Left ventricle myocardium inferior (tissue), 1 donor: ENCODE results near the gene SPRED2. TPM values are rescaled to one million over a fixed set of nuclear protein-coding genes. Genes with fewer than 3 reads are reported as not detected.

Source experiments
- DNase-seq: peaks from one replicate; pipeline ENCODE4 v3.0.0-alpha.2; 2020
- H3K27ac ChIP-seq: fragments of 200-600 bp; replicated peaks from 2 replicates; pipeline ENCODE4 v1.8.0; 2021
- H3K27me3 ChIP-seq: fragments of 200-600 bp; 2 replicates; pipeline ENCODE4 v1.8.0; 2021; ENCODE audit warnings: low read depth
- H3K36me3 ChIP-seq: fragments of 200-600 bp; 2 replicates; pipeline ENCODE4 v1.8.0; 2021
- H3K4me1 ChIP-seq: fragments of 200-600 bp; 2 replicates; pipeline ENCODE4 v1.8.0; 2021
- H3K4me3 ChIP-seq: fragments of 200-600 bp; 2 replicates; pipeline ENCODE4 v1.8.0; 2021; ENCODE audit warnings: mild to moderate bottlenecking, moderate library complexity
- H3K9me3 ChIP-seq: fragments of 200-600 bp; replicated peaks from 2 replicates; pipeline ENCODE4 v1.8.0; 2021
- intact Hi-C: fragments of 100-400 bp; cut with micrococcal nuclease; formaldehyde crosslinking; loops from one replicate; pipeline ENCODE4 v1.11.0; 2022
- total RNA-seq: library from RNA; stranded (reverse); fragmentation: NEBNext Ultra II Directional; extraction: Animal tissue kit (Norgen Biotek cat#: 25700); gene quantifications from one replicate; pipeline ENCODE4 v1.2.1, GENCODE V29; 2021
- TF ChIP-seq, protein P1 (sequence below): fragments of 200-600 bp; IDR thresholded peaks from 2 replicates; pipeline ENCODE4 v1.8.0; 2021; ENCODE audit warnings: antibody characterized with exemption, mild to moderate bottlenecking, borderline replicate concordance
- donor health status: DM: no; HTN: yes; CAD: no; lungs with severe emphysema.

SPRED2 gene
- total RNA-seq, 1 donor from 2014 or later = 18.9 TPM

DNA sequence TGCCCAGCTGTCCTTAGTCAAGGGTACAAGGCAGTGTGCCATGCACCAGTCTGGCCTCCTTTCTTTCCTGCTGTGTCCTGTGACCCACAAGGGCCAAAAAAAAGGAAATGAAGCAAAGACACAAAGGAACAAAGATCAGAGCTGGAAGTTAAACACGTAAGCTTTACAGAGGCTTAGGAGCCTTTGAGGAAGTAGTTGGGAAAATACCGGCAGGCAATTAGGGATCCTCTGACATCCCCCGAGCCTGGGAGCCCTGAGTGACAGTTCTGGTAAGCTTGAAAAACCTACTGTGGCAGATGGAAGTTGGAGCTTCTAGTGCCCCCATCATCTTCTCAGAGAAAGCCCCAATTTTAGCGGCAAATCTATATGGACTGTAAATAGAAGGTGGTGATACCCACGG is 78.5 kb downstream of the SPRED2 start:
- Histone ChIP-seq H3K36me3 (no peaks in the 10 kb centered on the region), H3K4me3 (no peak overlapping the region), H3K4me1 (peaks cover 84% of the 10 kb centered on the region), H3K9me3 (no peaks in the 10 kb centered on the region), H3K27me3 (no peaks in the 10 kb centered on the region), H3K27ac (no peak overlapping the region)
- no peak for DNase-seq
- intact Hi-C loops = no loop called here
- TF ChIP-seq, protein P1, sequence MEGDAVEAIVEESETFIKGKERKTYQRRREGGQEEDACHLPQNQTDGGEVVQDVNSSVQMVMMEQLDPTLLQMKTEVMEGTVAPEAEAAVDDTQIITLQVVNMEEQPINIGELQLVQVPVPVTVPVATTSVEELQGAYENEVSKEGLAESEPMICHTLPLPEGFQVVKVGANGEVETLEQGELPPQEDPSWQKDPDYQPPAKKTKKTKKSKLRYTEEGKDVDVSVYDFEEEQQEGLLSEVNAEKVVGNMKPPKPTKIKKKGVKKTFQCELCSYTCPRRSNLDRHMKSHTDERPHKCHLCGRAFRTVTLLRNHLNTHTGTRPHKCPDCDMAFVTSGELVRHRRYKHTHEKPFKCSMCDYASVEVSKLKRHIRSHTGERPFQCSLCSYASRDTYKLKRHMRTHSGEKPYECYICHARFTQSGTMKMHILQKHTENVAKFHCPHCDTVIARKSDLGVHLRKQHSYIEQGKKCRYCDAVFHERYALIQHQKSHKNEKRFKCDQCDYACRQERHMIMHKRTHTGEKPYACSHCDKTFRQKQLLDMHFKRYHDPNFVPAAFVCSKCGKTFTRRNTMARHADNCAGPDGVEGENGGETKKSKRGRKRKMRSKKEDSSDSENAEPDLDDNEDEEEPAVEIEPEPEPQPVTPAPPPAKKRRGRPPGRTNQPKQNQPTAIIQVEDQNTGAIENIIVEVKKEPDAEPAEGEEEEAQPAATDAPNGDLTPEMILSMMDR = no peak

DNA sequence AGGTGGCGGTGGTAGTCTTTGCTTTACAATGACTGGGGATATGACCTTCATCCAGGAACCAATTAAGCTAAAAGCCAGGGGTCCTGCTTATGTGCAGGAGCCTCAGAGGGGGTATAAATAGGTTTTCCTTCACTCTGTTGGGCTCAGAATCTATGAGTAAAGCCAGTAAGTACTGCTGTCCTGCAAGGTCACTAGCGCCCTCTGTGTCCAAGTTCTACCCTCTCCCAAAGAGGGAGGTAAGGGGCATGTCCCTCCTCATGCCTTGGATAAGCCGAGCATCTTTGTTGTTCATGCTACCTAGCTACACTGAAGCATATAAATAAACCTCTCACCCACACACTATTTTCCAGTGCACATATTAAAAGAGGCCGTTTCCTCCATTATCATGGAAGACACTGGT is 79.4 kb downstream of the SPRED2 start:
- Histone ChIP-seq H3K9me3 (no peaks in the 10 kb centered on the region), H3K4me3 (no peak overlapping the region), H3K27ac (no peak overlapping the region), H3K27me3 (no peaks in the 10 kb centered on the region), H3K36me3 (no peaks in the 10 kb centered on the region), H3K4me1 (peaks cover 79% of the 10 kb centered on the region)
- TF ChIP-seq, protein P1 = no peak
- DNase-seq = no peak
- intact Hi-C loops = no loop called here

DNA sequence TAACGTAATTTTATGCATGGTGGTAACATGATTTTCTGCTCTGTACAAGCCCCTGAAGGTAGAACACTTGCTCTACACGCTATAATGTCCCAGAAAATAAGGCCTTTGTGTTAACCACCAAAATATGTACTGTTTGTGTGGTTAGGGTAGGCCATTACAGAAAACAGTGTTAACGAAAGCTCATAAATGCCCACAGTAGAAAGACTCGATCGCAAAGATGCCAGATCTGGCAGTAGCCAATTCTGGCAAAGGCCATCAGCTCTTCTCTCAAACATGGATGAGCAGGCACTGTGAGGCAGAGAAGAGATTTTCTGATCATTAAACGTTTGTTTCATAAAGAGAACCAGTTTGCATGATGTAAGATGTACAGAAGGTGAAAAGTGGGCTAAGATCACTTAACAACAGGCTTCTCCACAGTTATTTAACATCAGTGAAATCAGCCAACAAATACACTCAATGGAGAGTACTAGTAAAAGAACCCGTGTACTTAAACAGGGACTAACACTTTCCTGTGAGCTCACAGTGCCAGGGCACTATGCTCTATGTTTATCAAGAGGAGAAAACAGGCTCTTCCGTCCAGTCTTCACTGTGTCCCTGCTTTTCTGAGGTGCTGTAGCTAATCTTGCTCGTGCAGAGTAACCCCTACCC is 80.3 kb downstream of the SPRED2 start:
- no peaks in the 10 kb centered on the region for H3K27me3 ChIP-seq
- H3K4me3 ChIP-seq = no peak overlapping the region
- no peak for DNase-seq
- no peaks in the 10 kb centered on the region for H3K9me3 ChIP-seq
- TF ChIP-seq, protein P1 = no peak
- no peaks in the 10 kb centered on the region for H3K36me3 ChIP-seq
- intact Hi-C loops = no loop called here
- H3K4me1 ChIP-seq = peaks cover 70% of the 10 kb centered on the region
- H3K27ac ChIP-seq = no peak overlapping the region

DNA sequence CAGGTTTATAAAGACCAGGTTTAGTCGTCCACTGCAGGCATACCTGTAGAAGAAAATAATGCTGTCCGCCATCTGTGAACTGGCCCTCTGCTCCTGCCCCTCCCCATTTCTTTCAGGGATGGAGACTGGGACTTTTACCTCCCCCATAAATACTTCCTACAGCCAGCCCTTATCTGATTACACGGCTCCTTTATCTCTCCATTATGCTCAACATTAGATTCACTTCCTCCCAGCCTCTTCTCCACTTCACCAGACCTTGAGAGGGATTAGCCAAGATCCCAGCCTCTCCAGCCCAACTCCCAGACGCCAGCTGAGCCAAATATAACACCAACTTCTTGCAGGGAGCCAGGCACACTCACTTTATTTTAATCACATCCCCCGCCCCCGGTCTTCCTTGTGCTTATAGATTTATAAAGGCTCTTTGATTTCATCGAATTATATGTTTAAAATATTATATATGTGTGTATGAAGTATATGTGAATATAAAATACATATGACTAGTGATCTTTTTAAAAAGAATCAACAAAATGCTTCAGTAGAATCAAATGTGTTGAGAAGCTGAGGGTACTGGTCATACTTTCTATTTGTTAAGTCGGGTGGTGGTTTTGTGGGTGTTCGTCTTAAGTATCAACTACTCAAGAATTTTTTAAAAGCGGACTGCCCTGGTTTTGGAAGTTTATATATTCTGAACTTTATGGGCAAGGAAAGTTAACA is 81.0 kb downstream of the SPRED2 start:
- TF ChIP-seq, protein P1 = no peak
- intact Hi-C loops = no loop called here
- H3K36me3 ChIP-seq = no peaks in the 10 kb centered on the region
- no peak for DNase-seq
- H3K27ac ChIP-seq = peak overlapping the region; percentile 42
- H3K4me1 ChIP-seq = peaks cover 67% of the 10 kb centered on the region
- no peaks in the 10 kb centered on the region for H3K9me3 ChIP-seq
- H3K4me3 ChIP-seq = no peak overlapping the region
- H3K27me3 ChIP-seq = no peaks in the 10 kb centered on the region

DNA sequence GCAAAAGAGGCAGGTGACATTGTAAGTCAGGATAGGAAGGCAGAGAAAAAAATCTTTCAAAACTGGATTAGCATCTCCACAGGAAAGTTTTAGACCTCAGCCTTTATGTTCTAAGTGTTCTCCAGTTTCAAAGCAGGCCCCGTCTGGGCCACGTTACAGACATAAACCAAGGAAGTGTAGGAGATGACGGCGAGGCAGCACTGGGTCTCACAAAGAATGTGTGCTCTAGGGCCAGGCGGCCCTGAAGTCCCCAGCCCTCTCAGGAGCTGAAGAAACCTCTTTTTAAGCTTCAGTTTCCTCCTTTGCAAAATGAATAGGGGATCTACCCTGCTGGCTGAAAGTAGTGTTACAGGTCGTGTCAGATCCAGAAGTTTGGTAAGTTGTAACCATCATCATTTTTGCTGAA is 81.7 kb downstream of the SPRED2 start:
- H3K36me3 ChIP-seq = no peaks in the 10 kb centered on the region
- H3K27ac ChIP-seq = peak overlapping the region; percentile 42
- peaks cover 64% of the 10 kb centered on the region for H3K4me1 ChIP-seq
- TF ChIP-seq, protein P1 = peak; percentile 16
- no peaks in the 10 kb centered on the region for H3K9me3 ChIP-seq
- intact Hi-C loops = no loop called here
- H3K4me3 ChIP-seq = no peak overlapping the region
- H3K27me3 ChIP-seq = no peaks in the 10 kb centered on the region
- DNase-seq = no peak
